ENCODE data around the gene INPP5F. TPM values are rescaled to one million over a fixed set of nuclear protein-coding genes. Genes with fewer than 3 reads are reported as not detected.

Gene INPP5F
- total RNA-seq, 1 donor from 2014 or later = 47.4 TPM

- H3K4me3 Mint-ChIP-seq = peak overlapping the region; percentile 95
- DNase-seq (ENCODE audit: extremely low spot score, unreplicated experiment) = no peak
- H3K27ac Mint-ChIP-seq = peak overlapping the region; percentile 88
- peaks cover 5% of the 10 kb centered on the region for H3K36me3 Mint-ChIP-seq
- H3K27me3 Mint-ChIP-seq = no peaks in the 10 kb centered on the region
- no peaks in the 10 kb centered on the region for H3K9me3 Mint-ChIP-seq
- H3K4me1 Mint-ChIP-seq (ENCODE audit: unreplicated experiment) = peaks cover 6% of the 10 kb centered on the region
- no peak for TF ChIP-seq CTCF (conservative IDR thresholded peaks at IDR 0.05)
These were observed 93.0 kb downstream of the INPP5F start for GRCh38 chr10:119818889-119819270.

GRCh38 chr10:119821182-119821581 lies 95.3 kb downstream of the INPP5F start:
- Mint-ChIP-seq H3K4me1 (ENCODE audit: unreplicated experiment) (peaks cover 6% of the 10 kb centered on the region), H3K9me3 (no peaks in the 10 kb centered on the region), H3K27ac (no peak overlapping the region)

GRCh38 chr10:119824299-119824698 lies 98.4 kb downstream of the INPP5F start:
- Mint-ChIP-seq H3K27me3 (no peaks in the 10 kb centered on the region), H3K4me1 (ENCODE audit: unreplicated experiment) (peaks cover 6% of the 10 kb centered on the region), H3K27ac (no peak overlapping the region), H3K9me3 (no peaks in the 10 kb centered on the region), H3K36me3 (peaks cover 17% of the 10 kb centered on the region), H3K4me3 (no peak overlapping the region)
- DNase-seq (ENCODE audit: extremely low spot score, unreplicated experiment) = no peak
- TF ChIP-seq CTCF (conservative IDR thresholded peaks at IDR 0.05) = no peak

More at GRCh38 chr10:119821182-119821581, 95.3 kb downstream of the INPP5F start:
- no peak for TF ChIP-seq CTCF (conservative IDR thresholded peaks at IDR 0.05)
- Mint-ChIP-seq H3K4me3 (peak overlapping the region; percentile 95), H3K27me3 (no peaks in the 10 kb centered on the region), H3K36me3 (peaks cover 8% of the 10 kb centered on the region)
- no peak for DNase-seq (ENCODE audit: extremely low spot score, unreplicated experiment)

- TF ChIP-seq CTCF (conservative IDR thresholded peaks at IDR 0.05) = no peak
- no peaks in the 10 kb centered on the region for H3K4me1 Mint-ChIP-seq (ENCODE audit: unreplicated experiment)
- no peak overlapping the region for H3K27ac Mint-ChIP-seq
- no peaks in the 10 kb centered on the region for H3K9me3 Mint-ChIP-seq
- H3K27me3 Mint-ChIP-seq = no peaks in the 10 kb centered on the region
- H3K36me3 Mint-ChIP-seq = peaks cover 24% of the 10 kb centered on the region
- no peak overlapping the region for H3K4me3 Mint-ChIP-seq
- no peak for DNase-seq (ENCODE audit: extremely low spot score, unreplicated experiment)
These were observed 100.9 kb downstream of the INPP5F start for GRCh38 chr10:119826771-119827170.

GRCh38 chr10:119827430-119827829 lies 101.6 kb downstream of the INPP5F start:
- H3K27ac Mint-ChIP-seq = peak overlapping the region; percentile 12
- H3K9me3 Mint-ChIP-seq = no peaks in the 10 kb centered on the region
- H3K4me3 Mint-ChIP-seq = no peak overlapping the region
- H3K27me3 Mint-ChIP-seq = no peaks in the 10 kb centered on the region
- H3K4me1 Mint-ChIP-seq (ENCODE audit: unreplicated experiment) = no peaks in the 10 kb centered on the region
- DNase-seq (ENCODE audit: extremely low spot score, unreplicated experiment) = no peak
- H3K36me3 Mint-ChIP-seq = peaks cover 30% of the 10 kb centered on the region
- no peak for TF ChIP-seq CTCF (conservative IDR thresholded peaks at IDR 0.05)

GRCh38 chr10:119829429-119829828 lies 103.6 kb downstream of the INPP5F start:
- TF ChIP-seq CTCF (conservative IDR thresholded peaks at IDR 0.05) = no peak
- H3K4me1 Mint-ChIP-seq (ENCODE audit: unreplicated experiment) = no peaks in the 10 kb centered on the region
- no peak overlapping the region for H3K27ac Mint-ChIP-seq
- H3K27me3 Mint-ChIP-seq = no peaks in the 10 kb centered on the region
- H3K36me3 Mint-ChIP-seq = peaks cover 38% of the 10 kb centered on the region
- DNase-seq (ENCODE audit: extremely low spot score, unreplicated experiment) = no peak
- H3K4me3 Mint-ChIP-seq = no peak overlapping the region
- H3K9me3 Mint-ChIP-seq = no peaks in the 10 kb centered on the region

All from type B pancreatic cell (in vitro differentiated cells).